D721Med (cell line): ENCODE results near the gene FAM107A.

Source experiments
- DNase-seq: peaks from one replicate; pipeline ENCODE4 v3.0.0; 2011; ENCODE audit warnings: low spot score; ENCODE audit not compliant: insufficient read length
- FAIRE-seq: peaks from 2 replicates; lab custom pipeline; 2011; peaks lifted over from hg19 to GRCh38; lab: Jason Lieb, UNC
- CTCF ChIP-seq: IDR thresholded peaks from 2 replicates; pipeline ENCODE4 v1.5.1; 2012; ENCODE audit warnings: mild to moderate bottlenecking, control low read depth; ENCODE audit not compliant: insufficient read depth; ENCODE audit errors: missing control alignments

The FAM107A gene

DNA sequence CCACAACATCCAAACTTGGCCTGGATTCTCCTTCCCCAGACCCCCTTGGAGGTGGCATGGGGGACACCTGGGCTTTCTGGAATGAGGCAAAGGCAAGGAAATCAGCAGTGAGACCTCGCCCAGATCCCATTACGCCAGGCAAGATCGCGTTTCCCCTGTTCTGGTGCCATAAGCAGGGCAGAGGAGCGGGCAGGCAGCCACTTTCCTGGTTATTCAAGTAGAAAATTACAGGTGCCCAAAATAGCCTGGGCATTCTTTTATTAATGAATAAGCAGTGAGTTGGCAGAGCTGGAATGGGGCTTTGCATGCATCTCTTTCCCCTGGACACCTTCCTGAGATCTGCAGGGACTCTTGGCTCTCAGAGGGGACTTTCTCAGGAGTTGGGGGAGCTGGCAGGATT is 31.5 kb upstream of the FAM107A start:
- FAIRE-seq (no peak), DNase-seq (no peak)
- TF ChIP-seq CTCF, result no peak

DNA sequence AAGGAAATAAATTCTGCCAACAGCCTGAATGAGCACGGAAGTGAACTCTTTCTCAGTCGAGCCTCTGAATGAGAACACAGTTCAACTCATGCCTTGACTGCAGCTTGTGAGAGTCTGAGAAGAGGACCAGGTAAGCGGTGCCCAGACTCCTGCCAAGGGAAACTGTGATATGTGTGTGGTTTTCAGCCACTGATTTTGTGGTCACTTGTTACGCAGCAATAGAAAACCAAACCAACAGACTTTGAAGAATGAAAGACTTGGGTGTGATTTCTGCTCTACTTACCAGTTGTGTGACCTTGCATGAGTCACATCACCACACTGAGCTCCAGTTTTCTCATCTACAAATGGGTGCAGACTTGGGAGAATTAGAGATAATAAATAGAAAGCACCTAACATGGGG is 30.6 kb upstream of the FAM107A start:
- no peak for TF ChIP-seq CTCF
- FAIRE-seq, result no peak
- no peak for DNase-seq

DNA sequence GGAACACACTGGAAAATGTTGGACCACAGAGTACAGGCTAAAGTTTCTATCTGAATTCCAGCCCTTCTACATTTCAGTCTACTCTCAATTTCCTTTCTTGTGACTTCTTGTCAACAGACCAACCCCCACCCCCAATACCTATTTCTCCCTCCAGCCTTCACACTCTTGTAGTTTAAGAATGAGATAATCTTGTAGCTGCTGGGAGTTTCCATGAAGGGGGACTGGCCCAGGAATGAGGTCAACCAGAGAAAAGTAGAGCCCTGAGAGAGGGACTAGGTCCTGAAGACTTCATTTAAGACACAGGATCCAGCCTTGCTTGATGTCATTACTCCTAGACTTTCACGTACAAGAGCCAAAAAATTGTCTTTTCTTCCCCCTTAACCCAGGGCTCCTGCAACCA is 29.5 kb upstream of the FAM107A start:
- FAIRE-seq (no peak), DNase-seq (no peak)

DNA sequence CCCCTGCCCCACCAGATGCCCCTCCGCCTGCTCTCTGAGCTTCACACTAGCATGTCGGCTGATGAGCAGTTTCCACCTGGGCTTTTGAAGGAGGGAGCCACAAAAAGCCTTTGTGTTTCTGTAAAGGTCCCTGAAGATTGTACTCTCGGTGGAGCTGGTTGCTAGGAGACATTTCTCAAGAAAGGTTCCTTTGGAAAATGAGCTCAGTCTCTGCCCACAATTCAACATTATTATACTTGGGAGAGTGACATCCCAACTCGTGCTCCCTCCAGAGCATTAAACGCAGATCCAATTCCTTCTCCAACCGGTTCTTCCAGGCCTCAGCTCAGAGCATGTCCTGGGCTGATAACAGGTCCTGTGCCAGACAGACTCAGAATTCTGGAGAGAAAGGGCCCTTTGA is 26.8 kb upstream of the FAM107A start:
- DNase-seq, result no peak
- no peak for TF ChIP-seq CTCF
- FAIRE-seq, result no peak

More for the DNA sequence above, 29.5 kb upstream of the FAM107A start:
- no peak for TF ChIP-seq CTCF

DNA sequence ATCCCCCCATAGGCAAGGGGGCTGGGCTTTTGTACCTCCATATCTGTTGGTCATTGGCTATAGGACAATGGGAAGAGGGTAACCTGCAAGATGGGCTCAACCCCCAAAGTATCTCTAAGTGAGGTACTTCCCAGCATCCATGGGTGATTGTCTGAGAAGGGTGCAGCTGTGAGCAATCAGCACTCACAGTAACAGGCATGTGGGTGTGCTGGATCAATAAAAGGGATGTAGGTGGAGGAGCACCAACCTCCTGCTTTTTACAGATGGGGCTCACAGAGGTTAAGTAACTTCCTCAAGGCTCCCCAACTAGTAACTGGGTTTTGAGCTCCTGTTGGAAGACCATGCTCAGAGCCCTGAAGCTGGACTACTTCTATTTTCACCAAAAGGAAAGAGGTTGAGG is 26.4 kb upstream of the FAM107A start:
- TF ChIP-seq CTCF, result no peak
- DNase-seq, result no peak
- no peak for FAIRE-seq

- no peak for TF ChIP-seq CTCF
- FAIRE-seq, result no peak
- DNase-seq, result no peak
These were observed 20.6 kb upstream of the FAM107A start for GRCh38 chr3:58597770-58598310.

DNA sequence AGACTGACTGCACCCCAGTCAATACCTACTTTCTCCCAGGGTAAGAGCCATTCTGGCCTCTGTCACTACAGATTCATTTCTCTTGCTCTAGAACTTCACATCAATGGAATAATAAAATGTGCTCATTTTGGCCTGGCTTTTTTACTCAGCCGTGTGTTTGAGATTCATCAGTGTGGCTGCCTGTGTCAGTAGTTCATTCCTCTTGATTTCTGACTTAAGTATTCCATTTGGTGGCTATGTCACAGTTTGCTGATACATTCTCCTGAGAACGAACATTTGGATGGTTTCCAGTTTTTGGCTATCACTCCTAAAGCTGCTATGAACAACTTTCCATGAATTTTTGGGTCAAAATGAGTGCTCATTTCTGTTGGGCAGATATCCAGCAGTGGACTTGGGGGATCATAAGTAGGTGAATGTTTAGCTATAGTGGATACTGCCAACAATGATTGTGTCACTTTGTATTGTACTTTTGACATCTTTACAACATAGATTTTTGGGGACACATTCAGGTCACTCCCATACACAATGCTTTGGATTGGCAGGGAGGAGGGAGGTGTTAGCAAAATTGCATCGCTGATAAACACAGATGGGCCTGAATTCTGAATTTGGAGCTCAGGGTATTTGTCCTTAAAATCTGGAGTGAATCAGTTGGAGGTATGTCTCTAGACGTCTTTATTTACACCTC is 19.8 kb upstream of the FAM107A start:
- DNase-seq, result no peak
- no peak for TF ChIP-seq CTCF
- no peak for FAIRE-seq
